ENCODE results near the gene CD22.

The CD22 gene

DNA sequence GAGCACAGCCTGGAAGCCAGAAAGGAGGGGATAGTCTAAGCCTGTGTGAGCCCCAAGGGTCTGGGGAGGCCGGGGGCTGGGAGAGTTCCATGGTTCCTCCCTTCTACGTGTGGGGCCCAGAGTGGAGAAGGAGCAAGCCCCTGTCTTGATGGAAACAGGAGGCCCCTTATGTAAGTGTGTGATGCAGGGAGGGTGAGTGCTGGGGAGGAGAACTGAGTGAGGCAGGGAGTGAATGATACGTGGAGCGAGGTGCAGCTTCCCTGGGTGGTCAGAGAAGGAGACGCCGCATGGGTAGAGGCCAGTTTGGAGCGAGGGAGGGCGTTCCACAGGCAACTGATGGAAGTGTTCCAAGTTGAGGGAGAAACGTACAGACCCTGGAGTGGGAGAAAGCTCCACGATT, 21.1 kb upstream of the CD22 start:
- Histone ChIP-seq H3K4me2 (ENCODE audit: low read depth, low read length, poor library complexity, severe bottlenecking) (no peak overlapping the region), H3K9me2 (replicated peaks; ENCODE audit: low read depth, low read length) (no peaks in the 10 kb centered on the region), H4K20me1 (ENCODE audit: insufficient read depth, low read length, poor library complexity, severe bottlenecking) (no peaks in the 10 kb centered on the region)

DNA sequence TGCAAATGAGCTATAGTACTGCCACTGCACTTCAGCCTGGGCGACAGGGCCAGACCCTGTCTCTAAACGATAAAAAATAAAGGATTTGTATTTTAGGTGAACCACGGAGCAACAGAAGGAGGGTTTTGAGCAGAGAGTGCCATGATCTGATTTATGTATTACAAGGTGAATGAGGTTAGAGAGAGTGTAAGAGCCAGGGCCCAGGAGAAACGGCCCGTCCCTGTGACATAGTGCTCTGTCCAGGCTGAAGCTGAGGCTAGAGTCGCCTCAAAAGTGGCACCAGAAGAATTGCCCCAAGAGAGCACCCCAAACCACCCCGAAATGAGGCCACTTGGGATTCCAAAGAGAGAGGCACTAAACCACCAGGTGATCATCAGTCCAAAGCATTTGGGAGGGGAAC, 20.1 kb upstream of the CD22 start:
- no peaks in the 10 kb centered on the region for H4K20me1 ChIP-seq (ENCODE audit: insufficient read depth, low read length, poor library complexity, severe bottlenecking)
- no peak overlapping the region for H3K4me2 ChIP-seq (ENCODE audit: low read depth, low read length, poor library complexity, severe bottlenecking)
- no peak overlapping the region for H2AFZ ChIP-seq (ENCODE audit: low read length)
- H3K9me3 ChIP-seq (ENCODE audit: insufficient read depth, low read depth, low read length): no peaks in the 10 kb centered on the region
- H3K36me3 ChIP-seq (ENCODE audit: insufficient read depth, low read length): no peaks in the 10 kb centered on the region
- no peaks in the 10 kb centered on the region for H3F3A ChIP-seq (ENCODE audit: low read depth)
- no peak overlapping the region for H3K4me3 ChIP-seq (ENCODE audit: low read length, poor library complexity, severe bottlenecking)
- H3K4me1 ChIP-seq (ENCODE audit: insufficient read depth, low read length, poor library complexity, severe bottlenecking): peaks cover 26% of the 10 kb centered on the region
- H3K79me2 ChIP-seq (ENCODE audit: insufficient read depth, low read length): no peaks in the 10 kb centered on the region
- H3K27me3 ChIP-seq (ENCODE audit: insufficient read depth, low read length, poor library complexity, severe bottlenecking): no peaks in the 10 kb centered on the region
- H3K9ac ChIP-seq (ENCODE audit: low read depth, low read length, poor library complexity, severe bottlenecking): no peak overlapping the region
- no peaks in the 10 kb centered on the region for H3K9me2 ChIP-seq (replicated peaks; ENCODE audit: low read depth, low read length)
- TF ChIP-seq, protein P1, sequence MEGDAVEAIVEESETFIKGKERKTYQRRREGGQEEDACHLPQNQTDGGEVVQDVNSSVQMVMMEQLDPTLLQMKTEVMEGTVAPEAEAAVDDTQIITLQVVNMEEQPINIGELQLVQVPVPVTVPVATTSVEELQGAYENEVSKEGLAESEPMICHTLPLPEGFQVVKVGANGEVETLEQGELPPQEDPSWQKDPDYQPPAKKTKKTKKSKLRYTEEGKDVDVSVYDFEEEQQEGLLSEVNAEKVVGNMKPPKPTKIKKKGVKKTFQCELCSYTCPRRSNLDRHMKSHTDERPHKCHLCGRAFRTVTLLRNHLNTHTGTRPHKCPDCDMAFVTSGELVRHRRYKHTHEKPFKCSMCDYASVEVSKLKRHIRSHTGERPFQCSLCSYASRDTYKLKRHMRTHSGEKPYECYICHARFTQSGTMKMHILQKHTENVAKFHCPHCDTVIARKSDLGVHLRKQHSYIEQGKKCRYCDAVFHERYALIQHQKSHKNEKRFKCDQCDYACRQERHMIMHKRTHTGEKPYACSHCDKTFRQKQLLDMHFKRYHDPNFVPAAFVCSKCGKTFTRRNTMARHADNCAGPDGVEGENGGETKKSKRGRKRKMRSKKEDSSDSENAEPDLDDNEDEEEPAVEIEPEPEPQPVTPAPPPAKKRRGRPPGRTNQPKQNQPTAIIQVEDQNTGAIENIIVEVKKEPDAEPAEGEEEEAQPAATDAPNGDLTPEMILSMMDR (conservative IDR thresholded peaks at IDR 0.05; ENCODE audit: low read length): no peak
- no peak for TF ChIP-seq EZH2phosphoT487 (IDR thresholded peaks at IDR 0.05; ENCODE audit: borderline replicate concordance)

More for the DNA sequence above, 21.1 kb upstream of the CD22 start:
- TF ChIP-seq, protein P1 (conservative IDR thresholded peaks at IDR 0.05; ENCODE audit: low read length): no peak
- no peak for TF ChIP-seq EZH2phosphoT487 (IDR thresholded peaks at IDR 0.05; ENCODE audit: borderline replicate concordance)
- no peaks in the 10 kb centered on the region for H3K9me3 ChIP-seq (ENCODE audit: insufficient read depth, low read depth, low read length)
- no peak overlapping the region for H3K4me3 ChIP-seq (ENCODE audit: low read length, poor library complexity, severe bottlenecking)
- peaks cover 16% of the 10 kb centered on the region for H3K4me1 ChIP-seq (ENCODE audit: insufficient read depth, low read length, poor library complexity, severe bottlenecking)
- H3K27me3 ChIP-seq (ENCODE audit: insufficient read depth, low read length, poor library complexity, severe bottlenecking): no peaks in the 10 kb centered on the region
- no peaks in the 10 kb centered on the region for H3K79me2 ChIP-seq (ENCODE audit: insufficient read depth, low read length)
- H3K9ac ChIP-seq (ENCODE audit: low read depth, low read length, poor library complexity, severe bottlenecking): no peak overlapping the region
- H3F3A ChIP-seq (ENCODE audit: low read depth): no peaks in the 10 kb centered on the region
- no peaks in the 10 kb centered on the region for H3K36me3 ChIP-seq (ENCODE audit: insufficient read depth, low read length)
- no peak overlapping the region for H2AFZ ChIP-seq (ENCODE audit: low read length)

DNA sequence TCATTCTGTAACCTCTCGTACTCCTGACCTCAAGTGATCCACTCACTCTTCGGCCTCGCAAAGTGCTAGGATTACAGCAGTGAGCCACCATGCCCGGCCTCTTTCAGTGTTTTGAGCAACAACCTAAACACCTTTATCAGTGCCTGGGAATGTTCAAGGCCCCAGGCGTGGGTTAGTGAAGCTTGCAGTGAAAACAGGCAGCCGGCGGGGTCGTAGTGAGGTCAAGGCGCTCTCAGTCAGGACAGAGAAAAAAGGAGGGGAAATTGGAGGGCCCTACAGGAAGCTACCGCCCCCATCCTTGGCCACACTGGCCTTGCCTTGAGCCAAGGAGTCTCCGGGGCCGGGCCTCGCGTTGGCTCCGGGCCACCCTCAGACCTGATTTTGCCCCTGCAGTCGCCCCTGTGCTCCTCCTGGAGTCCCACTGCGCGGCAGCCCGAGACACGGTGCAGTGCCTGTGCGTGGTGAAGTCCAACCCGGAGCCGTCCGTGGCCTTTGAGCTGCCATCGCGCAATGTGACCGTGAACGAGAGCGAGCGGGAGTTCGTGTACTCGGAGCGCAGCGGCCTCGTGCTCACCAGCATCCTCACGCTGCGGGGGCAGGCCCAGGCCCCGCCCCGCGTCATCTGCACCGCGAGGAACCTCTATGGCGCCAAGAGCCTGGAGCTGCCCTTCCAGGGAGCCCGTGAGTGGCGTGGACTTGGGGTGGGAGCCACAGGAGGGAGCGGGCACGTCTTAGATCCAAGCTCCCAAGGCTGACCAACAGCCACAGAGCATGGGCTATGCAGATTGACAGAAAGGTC, 19.3 kb upstream of the CD22 start:
- Histone ChIP-seq H4K20me1 (ENCODE audit: insufficient read depth, low read length, poor library complexity, severe bottlenecking) (no peaks in the 10 kb centered on the region), H2AFZ (ENCODE audit: low read length) (no peak overlapping the region), H3K79me2 (ENCODE audit: insufficient read depth, low read length) (no peaks in the 10 kb centered on the region), H3K9ac (ENCODE audit: low read depth, low read length, poor library complexity, severe bottlenecking) (no peak overlapping the region), H3K4me3 (ENCODE audit: low read length, poor library complexity, severe bottlenecking) (no peak overlapping the region), H3F3A (ENCODE audit: low read depth) (no peaks in the 10 kb centered on the region), H3K27me3 (ENCODE audit: insufficient read depth, low read length, poor library complexity, severe bottlenecking) (no peaks in the 10 kb centered on the region), H3K4me2 (ENCODE audit: low read depth, low read length, poor library complexity, severe bottlenecking) (no peak overlapping the region), H3K4me1 (ENCODE audit: insufficient read depth, low read length, poor library complexity, severe bottlenecking) (peaks cover 29% of the 10 kb centered on the region), H3K36me3 (ENCODE audit: insufficient read depth, low read length) (no peaks in the 10 kb centered on the region), H3K9me2 (replicated peaks; ENCODE audit: low read depth, low read length) (no peaks in the 10 kb centered on the region), H3K9me3 (ENCODE audit: insufficient read depth, low read depth, low read length) (no peaks in the 10 kb centered on the region)
- no peak for TF ChIP-seq EZH2phosphoT487 (IDR thresholded peaks at IDR 0.05; ENCODE audit: borderline replicate concordance)
- TF ChIP-seq, protein P1 (conservative IDR thresholded peaks at IDR 0.05; ENCODE audit: low read length): no peak
